H9 (cell line): Measurements from ENCODE around the gene ETNK2. TPM values are rescaled to one million over a fixed set of nuclear protein-coding genes. Genes with fewer than 3 reads are reported as not detected.

Experiments used
- DNase-seq: peaks from one replicate; pipeline ENCODE4 v3.0.0-alpha.2; 2017
- H2AFZ ChIP-seq: one replicate; pipeline ENCODE4 v1.6.1; 2013; ENCODE audit warnings: mild to moderate bottlenecking, low read length, control low read depth, moderate library complexity
- H2AK5ac ChIP-seq: 2 replicates; pipeline ENCODE4 v1.6.1; 2013; ENCODE audit warnings: low read length, control low read depth, mixed read lengths; ENCODE audit not compliant: insufficient read length
- H2BK120ac ChIP-seq: one replicate; pipeline ENCODE4 v1.6.1; 2013; ENCODE audit warnings: low read depth, mild to moderate bottlenecking, low read length, control low read depth, inconsistent platforms; ENCODE audit not compliant: poor library complexity, severe bottlenecking
- H2BK12ac ChIP-seq: 2 replicates; pipeline ENCODE4 v1.6.1; 2013; ENCODE audit warnings: low read length, control low read depth, mixed read lengths, low read depth; ENCODE audit not compliant: insufficient read length
- H2BK15ac ChIP-seq: 2 replicates; pipeline ENCODE4 v1.6.1; 2013; ENCODE audit warnings: low read depth, low read length, control low read depth
- H2BK20ac ChIP-seq: one replicate; pipeline ENCODE4 v1.6.1; 2013; ENCODE audit warnings: low read depth, mild to moderate bottlenecking, low read length, control low read depth, inconsistent platforms; ENCODE audit not compliant: poor library complexity, severe bottlenecking
- H2BK5ac ChIP-seq: 2 replicates; pipeline ENCODE4 v1.6.1; 2013; ENCODE audit warnings: low read length, control low read depth, mixed read lengths; ENCODE audit not compliant: insufficient read length
- H3K14ac ChIP-seq: 2 replicates; pipeline ENCODE4 v1.6.1; 2013; ENCODE audit warnings: low read length, control low read depth; ENCODE audit not compliant: insufficient read depth
- H3K18ac ChIP-seq: 2 replicates; pipeline ENCODE4 v1.6.1; 2013; ENCODE audit warnings: low read depth, mild to moderate bottlenecking, mixed read lengths, low read length, control low read depth; ENCODE audit not compliant: insufficient read length
- H3K23ac ChIP-seq: 2 replicates; pipeline ENCODE4 v1.6.1; 2013; ENCODE audit warnings: low read length, control low read depth, mixed read lengths, low read depth; ENCODE audit not compliant: insufficient read length
- H3K23me2 ChIP-seq: 2 replicates; pipeline ENCODE4 v1.6.1; 2013; ENCODE audit warnings: low read depth, mild to moderate bottlenecking, mixed read lengths, low read length, control low read depth; ENCODE audit not compliant: insufficient read length, poor library complexity, severe bottlenecking
- H3K27ac ChIP-seq: 2 replicates; pipeline ENCODE4 v1.5.1; 2013; ENCODE audit warnings: low read length, control low read depth, mixed read lengths, low read depth; ENCODE audit not compliant: insufficient read length
- H3K27me3 ChIP-seq: 2 replicates; pipeline ENCODE4 v1.6.1; 2013; ENCODE audit warnings: low read length, control low read depth, inconsistent platforms; ENCODE audit not compliant: insufficient read depth
- H3K4ac ChIP-seq: 2 replicates; pipeline ENCODE4 v1.6.1; 2013; ENCODE audit warnings: low read depth, mild to moderate bottlenecking, control low read depth, inconsistent platforms, low read length, moderate library complexity
- H3K4me1 ChIP-seq: 2 replicates; pipeline ENCODE4 v1.6.1; 2013; ENCODE audit warnings: low read length, control low read depth, inconsistent platforms; ENCODE audit not compliant: insufficient read depth
- H3K4me2 ChIP-seq: 2 replicates; pipeline ENCODE4 v1.6.1; 2013; ENCODE audit warnings: low read length, control low read depth, mixed read lengths; ENCODE audit not compliant: insufficient read length, insufficient read depth
- H3K56ac ChIP-seq: 2 replicates; pipeline ENCODE4 v1.6.1; 2013; ENCODE audit warnings: low read depth, mild to moderate bottlenecking, mixed read lengths, low read length, control low read depth; ENCODE audit not compliant: insufficient read length
- H3K79me1 ChIP-seq: 2 replicates; pipeline ENCODE4 v1.6.1; 2013; ENCODE audit warnings: low read depth, mild to moderate bottlenecking, moderate library complexity, low read length, control low read depth, inconsistent platforms; ENCODE audit not compliant: insufficient read depth, poor library complexity, severe bottlenecking
- H3K79me2 ChIP-seq: 2 replicates; pipeline ENCODE4 v1.6.1; 2013; ENCODE audit warnings: low read length, control low read depth, inconsistent platforms; ENCODE audit not compliant: insufficient read depth
- H3K9ac ChIP-seq: 2 replicates; pipeline ENCODE4 v1.6.1; 2013; ENCODE audit warnings: low read length, control low read depth, mixed read lengths; ENCODE audit not compliant: insufficient read length; ENCODE audit errors: extremely low read depth
- H3K9me3 ChIP-seq: one replicate; pipeline ENCODE4 v1.6.1; 2013; ENCODE audit warnings: low read depth, low read length, inconsistent platforms; ENCODE audit not compliant: control insufficient read depth
- H3T11ph ChIP-seq: one replicate; pipeline ENCODE4 v1.6.1; 2013; ENCODE audit warnings: mild to moderate bottlenecking, low read length, control low read depth, inconsistent platforms
- H4K20me1 ChIP-seq: one replicate; pipeline ENCODE4 v1.6.1; 2013; ENCODE audit not compliant: control insufficient read depth, insufficient read length, insufficient read depth
- H4K5ac ChIP-seq: 2 replicates; pipeline ENCODE4 v1.6.1; 2013; ENCODE audit warnings: low read depth, mild to moderate bottlenecking, mixed read lengths, low read length, control low read depth; ENCODE audit not compliant: insufficient read length
- H4K8ac ChIP-seq: replicated peaks from 2 replicates; pipeline ENCODE4 v1.6.1; 2013; ENCODE audit warnings: low read length, control low read depth, mixed read lengths, low read depth; ENCODE audit not compliant: insufficient read length
- H4K91ac ChIP-seq: 2 replicates; pipeline ENCODE4 v1.6.1; 2013; ENCODE audit warnings: low read depth, mild to moderate bottlenecking, moderate library complexity, mixed read lengths, low read length, control low read depth; ENCODE audit not compliant: insufficient read length
- H3K27ac Mint-ChIP-seq, 3 experiments: 2 replicates in 2 of 3; 3 replicates in 1 of 3; pipeline ENCODE4 v1.8.0; 2020 to 2021; ENCODE audit warnings: mixed read lengths in 3 of 3, mild to moderate bottlenecking in 1 of 3, moderate library complexity in 1 of 3
- H3K27me3 Mint-ChIP-seq: 2 replicates; pipeline ENCODE4 v1.8.0; 2021; ENCODE audit warnings: low read depth, mild to moderate bottlenecking, moderate library complexity, mixed read lengths
- H3K36me3 Mint-ChIP-seq, 3 experiments: 2 replicates in 2 of 3; 3 replicates in 1 of 3; pipeline ENCODE4 v1.8.0; 2020 to 2021; ENCODE audit warnings: low read depth in 3 of 3, mixed read lengths in 3 of 3; ENCODE audit not compliant: insufficient read depth in 1 of 3
- H3K4me1 Mint-ChIP-seq, 2 experiments: 2 replicates each; pipeline ENCODE4 v1.8.0; 2020; ENCODE audit warnings: mixed read lengths in 2 of 2
- H3K4me3 Mint-ChIP-seq, 2 experiments: 2 replicates in 1 of 2; 3 replicates in 1 of 2; pipeline ENCODE4 v1.8.0; 2020 to 2021; ENCODE audit warnings: mild to moderate bottlenecking in 2 of 2, mixed read lengths in 2 of 2, moderate library complexity in 1 of 2
- H3K9me3 Mint-ChIP-seq, 2 experiments: 2 replicates in 1 of 2; 3 replicates in 1 of 2; pipeline ENCODE4 v1.8.0; 2020; ENCODE audit warnings: mild to moderate bottlenecking in 2 of 2, mixed read lengths in 2 of 2, moderate library complexity in 1 of 2
- WGBS: extraction: QIAGEN DNeasy Blood & Tissue Kit; methylation state at CpG from one replicate; pipeline ENCODE4 v1.1.7; 2013; ENCODE audit warnings: missing lambda C conversion rate, low lambda C conversion rate, mixed read lengths; ENCODE audit not compliant: insufficient read length; ENCODE audit errors: extremely low coverage; 5-methylcytosine and 5-hydroxymethylcytosine counted together
- total RNA-seq: library from RNA; stranded (reverse); gene quantifications from 2 replicates; pipeline ENCODE4 v1.2.1, GENCODE V29; 2021
- TF ChIP-seq, protein P1 (sequence below): fragments of 200-600 bp; sonication (generic); conservative IDR thresholded peaks from 3 replicates; pipeline ENCODE4 v1.8.0; 2021; ENCODE audit warnings: antibody characterized with exemption, mild to moderate bottlenecking

The ETNK2 gene
- total RNA-seq, 1 experiment from 2014 or later, result 17.6 TPM

DNA sequence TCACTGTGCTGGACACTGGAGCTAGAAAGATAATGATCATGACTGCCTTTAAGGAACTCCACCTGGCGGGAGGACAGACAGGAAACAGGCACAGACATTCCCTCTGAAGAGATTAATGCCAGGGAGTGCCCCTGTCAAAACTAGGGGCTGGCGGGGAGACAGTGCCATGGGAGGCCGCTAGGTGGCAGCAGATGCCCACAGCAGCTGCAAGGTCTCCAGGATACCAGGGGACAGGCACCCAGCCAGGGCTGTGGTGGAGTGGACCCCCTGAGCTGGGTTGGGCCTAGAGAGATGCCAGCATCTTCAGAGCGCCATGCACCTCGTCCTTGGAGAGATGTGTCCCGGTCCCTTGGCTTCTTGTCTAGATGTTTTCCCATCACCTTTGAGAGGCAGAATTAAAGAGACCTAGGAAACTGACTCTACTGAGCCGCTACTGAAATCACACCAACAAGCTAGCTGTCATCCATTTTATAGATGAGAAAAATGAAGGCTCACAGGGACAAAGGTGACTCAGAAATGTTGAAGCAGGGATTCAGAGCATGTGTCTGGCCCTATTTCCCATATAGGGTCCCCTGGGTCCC lies 10.7 kb upstream of the ETNK2 start:
- H3K27ac Mint-ChIP-seq, result no peak overlapping the region
- no peaks in the 10 kb centered on the region; a peak in 1 of 7 replicates for H3K36me3 Mint-ChIP-seq
- Histone ChIP-seq H2BK120ac (no peak overlapping the region), H3K56ac (no peak overlapping the region), H3K4me1 (no peaks in the 10 kb centered on the region), H3K79me2 (no peaks in the 10 kb centered on the region), H2BK12ac (no peak overlapping the region), H2AK5ac (no peak overlapping the region), H3K23ac (no peak overlapping the region), H3K79me1 (no peaks in the 10 kb centered on the region), H4K5ac (no peak overlapping the region), H3K9ac (no peak overlapping the region), H4K20me1 (no peaks in the 10 kb centered on the region), H3K9me3 (no peaks in the 10 kb centered on the region), H3K27ac (no peak overlapping the region), H3K4ac (no peak overlapping the region), H2BK15ac (no peak overlapping the region), H3K27me3 (no peaks in the 10 kb centered on the region), H2AFZ (no peak overlapping the region), H2BK5ac (no peak overlapping the region), H3K4me2 (no peak overlapping the region), H3T11ph (no peak overlapping the region), H3K14ac (no peak overlapping the region), H3K18ac (no peak overlapping the region), H4K8ac (no peak overlapping the region), H4K91ac (no peak overlapping the region), H3K23me2 (no peaks in the 10 kb centered on the region), H2BK20ac (no peak overlapping the region)
- no CpG with 5 or more reads among the region's 7 CpGs for WGBS
- H3K27me3 Mint-ChIP-seq, result peaks cover 18% of the 10 kb centered on the region; the same call in 1 of the 2 replicates
- H3K9me3 Mint-ChIP-seq, result peaks cover 0 to 3% of the 10 kb centered on the region in 2 experiments; a peak in 2 of 5 replicates
- no peak overlapping the region for H3K4me3 Mint-ChIP-seq
- DNase-seq, result peak; percentile 91
- H3K4me1 Mint-ChIP-seq, result peaks cover 4 to 6% of the 10 kb centered on the region in 2 experiments; a peak in 2 of 4 replicates
- TF ChIP-seq, protein P1, sequence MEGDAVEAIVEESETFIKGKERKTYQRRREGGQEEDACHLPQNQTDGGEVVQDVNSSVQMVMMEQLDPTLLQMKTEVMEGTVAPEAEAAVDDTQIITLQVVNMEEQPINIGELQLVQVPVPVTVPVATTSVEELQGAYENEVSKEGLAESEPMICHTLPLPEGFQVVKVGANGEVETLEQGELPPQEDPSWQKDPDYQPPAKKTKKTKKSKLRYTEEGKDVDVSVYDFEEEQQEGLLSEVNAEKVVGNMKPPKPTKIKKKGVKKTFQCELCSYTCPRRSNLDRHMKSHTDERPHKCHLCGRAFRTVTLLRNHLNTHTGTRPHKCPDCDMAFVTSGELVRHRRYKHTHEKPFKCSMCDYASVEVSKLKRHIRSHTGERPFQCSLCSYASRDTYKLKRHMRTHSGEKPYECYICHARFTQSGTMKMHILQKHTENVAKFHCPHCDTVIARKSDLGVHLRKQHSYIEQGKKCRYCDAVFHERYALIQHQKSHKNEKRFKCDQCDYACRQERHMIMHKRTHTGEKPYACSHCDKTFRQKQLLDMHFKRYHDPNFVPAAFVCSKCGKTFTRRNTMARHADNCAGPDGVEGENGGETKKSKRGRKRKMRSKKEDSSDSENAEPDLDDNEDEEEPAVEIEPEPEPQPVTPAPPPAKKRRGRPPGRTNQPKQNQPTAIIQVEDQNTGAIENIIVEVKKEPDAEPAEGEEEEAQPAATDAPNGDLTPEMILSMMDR, result peak; percentile 99
